Fibroblast of skin of left quadriceps (primary cell): ENCODE measurements around the gene RELA.

Experiments
- DNase-seq, 2 experiments: peaks; one replicate each; pipeline ENCODE4 v3.0.0-alpha.2; 2013; ENCODE audit warnings: low read depth in 2 of 2

RELA gene

DNA sequence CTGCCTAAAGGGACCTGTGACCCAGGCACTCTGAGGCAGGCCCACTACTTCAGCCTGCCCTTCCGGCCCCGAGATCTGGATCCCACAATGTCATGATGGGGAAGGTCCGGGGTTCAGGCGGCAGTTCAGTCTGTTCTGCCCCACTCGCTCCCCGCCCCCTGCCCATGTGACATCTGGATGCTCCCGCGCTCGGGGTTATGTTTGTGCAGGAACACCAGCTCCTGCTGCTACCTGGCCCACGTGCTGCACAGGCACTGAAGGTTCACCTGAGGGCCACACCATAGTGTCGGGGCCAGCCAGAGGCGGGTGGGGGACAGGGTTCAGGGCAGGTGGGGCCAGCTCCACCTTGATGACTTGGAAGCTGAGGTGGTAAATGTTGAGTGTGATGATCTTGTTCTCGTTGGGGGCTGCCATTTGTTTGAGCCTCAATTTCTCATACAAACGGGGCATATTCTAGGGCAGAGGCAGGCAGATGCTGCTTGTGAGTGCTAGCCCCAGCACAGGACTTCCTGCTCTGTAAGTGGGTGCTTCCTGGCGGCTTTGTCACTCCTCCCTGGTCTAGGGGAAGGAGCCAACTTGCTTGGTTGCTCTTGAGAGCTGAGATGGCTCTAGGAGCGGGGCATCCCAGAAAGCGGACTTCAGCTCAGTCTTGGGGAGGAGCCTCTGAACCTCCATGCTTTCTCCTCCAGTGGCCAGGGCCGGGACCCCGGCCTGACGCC lies 29.2 kb downstream of the RELA start:
- no peak for DNase-seq

DNA sequence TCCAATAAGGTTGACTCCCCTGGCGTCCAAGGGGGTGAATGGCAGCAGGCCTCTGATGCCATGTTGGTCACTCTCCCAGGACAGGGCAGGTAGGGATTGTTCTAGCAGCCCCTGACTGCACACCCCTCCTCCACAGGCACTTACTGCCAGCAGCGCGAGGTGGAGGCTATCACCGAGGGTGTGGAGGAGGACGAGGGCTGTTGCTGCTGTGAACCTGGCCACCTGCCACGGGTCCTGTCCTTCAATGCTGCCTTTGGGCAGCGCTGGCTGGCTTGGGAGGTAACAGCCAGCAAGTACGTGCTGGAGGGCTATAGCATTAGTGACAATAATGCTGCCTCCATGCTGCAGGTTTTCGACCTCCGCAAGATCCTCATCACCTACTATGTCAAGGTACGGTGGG lies 32.5 kb downstream of the RELA start:
- no peak for DNase-seq

DNA sequence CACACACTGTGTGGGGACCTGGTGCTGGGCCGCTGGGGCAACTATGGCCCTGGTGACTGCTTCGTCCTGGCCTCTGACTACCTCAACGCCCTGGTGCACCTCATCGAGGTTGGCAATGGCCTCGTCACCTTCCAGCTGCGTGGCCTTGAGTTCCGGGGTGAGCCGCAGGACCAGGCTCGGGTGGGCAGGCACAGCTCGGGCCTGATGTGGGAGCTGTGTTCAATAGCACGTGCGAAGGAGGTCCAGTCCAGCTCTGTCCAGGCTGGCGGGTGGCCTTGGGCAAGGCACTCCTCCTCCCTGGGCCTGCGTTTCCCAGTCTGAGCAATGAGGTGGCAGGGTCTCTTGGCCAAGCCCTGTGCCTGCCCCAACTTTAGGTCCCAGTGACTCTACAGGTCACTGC lies 33.1 kb downstream of the RELA start:
- DNase-seq, result no peak

DNA sequence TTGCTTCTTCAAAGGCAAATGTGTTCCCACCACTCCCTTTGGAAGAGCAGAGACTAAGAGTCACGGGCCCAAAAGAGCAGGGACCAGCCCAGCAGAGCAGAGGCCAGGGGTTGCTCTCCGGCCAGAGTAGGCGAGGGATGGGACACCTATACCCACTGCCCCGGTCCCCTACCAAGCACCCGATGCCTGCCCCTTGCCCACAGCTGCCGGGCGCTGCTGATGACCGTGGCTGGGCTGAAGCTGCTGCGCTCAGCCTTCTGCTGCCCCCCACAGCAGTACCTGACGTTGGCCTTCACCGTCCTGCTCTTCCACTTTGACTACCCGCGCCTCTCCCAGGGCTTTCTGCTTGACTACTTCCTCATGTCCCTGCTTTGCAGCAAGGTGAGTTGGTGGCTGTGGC lies 35.5 kb downstream of the RELA start:
- DNase-seq, result no peak

DNA sequence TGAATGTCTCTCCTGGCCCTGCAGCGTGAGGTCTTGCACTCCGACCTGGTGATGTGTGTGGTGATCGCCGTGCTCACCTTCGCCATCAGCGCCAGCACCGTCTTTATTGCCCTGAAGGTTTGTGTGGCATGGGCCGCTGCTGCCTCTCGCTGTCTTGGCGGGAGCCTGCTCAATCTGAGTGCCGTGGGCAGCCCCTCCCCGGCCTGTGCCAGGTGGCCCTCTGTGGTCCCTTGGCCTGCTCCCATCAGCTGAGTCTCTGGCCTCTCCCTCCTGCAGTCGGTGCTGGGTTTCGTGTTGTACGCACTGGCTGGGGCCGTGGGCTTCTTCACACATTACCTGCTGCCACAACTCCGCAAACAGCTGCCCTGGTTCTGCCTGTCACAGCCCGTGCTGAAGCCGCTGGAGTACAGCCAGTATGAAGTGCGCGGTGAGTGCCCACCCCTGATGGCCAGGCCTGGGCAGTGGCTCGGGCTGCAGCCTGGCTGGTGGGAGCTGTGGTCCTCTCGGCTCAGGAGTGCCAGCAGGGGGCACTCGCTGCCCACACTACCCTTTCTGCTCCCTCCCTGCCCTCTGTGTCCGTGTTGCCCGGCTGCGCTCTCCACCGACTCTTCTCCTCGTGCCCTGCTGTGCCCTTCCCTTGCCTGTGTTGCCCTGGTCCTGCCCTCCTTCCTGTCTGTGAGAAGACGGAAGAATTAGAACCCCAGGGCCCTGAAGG lies 36.9 kb downstream of the RELA start:
- no peak for DNase-seq

DNA sequence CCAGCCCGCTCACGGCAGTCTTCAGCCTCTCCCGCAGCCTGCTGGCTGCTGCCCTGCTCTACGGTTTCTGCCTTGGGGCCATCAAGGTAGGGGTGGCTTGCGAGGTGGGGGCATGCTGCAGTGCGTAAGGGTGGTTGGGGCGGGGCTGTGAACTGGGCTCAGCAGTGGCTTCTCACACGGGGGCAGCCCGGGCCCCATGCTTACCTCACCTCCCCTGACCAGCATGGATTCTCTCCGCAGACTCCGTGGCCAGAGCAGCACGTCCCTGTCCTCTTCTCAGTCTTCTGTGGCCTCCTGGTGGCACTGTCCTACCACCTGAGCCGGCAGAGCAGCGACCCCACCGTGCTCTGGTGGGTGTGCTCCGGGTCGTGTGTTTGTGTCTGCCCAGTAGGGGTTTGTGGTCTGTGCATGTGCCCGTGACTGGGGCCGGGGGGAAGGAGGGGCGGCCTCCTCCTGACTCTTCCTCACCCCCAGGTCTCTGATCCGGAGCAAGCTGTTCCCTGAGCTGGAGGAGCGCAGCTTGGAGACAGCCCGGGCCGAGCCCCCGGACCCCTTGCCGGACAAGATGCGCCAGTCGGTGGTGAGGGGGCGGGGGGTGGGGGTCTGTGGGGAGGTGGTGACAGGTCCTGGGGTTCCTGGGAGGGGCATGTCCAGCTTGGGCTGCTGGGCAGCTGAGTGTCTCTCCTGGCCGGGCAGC lies 37.6 kb downstream of the RELA start:
- no peak for DNase-seq

DNA sequence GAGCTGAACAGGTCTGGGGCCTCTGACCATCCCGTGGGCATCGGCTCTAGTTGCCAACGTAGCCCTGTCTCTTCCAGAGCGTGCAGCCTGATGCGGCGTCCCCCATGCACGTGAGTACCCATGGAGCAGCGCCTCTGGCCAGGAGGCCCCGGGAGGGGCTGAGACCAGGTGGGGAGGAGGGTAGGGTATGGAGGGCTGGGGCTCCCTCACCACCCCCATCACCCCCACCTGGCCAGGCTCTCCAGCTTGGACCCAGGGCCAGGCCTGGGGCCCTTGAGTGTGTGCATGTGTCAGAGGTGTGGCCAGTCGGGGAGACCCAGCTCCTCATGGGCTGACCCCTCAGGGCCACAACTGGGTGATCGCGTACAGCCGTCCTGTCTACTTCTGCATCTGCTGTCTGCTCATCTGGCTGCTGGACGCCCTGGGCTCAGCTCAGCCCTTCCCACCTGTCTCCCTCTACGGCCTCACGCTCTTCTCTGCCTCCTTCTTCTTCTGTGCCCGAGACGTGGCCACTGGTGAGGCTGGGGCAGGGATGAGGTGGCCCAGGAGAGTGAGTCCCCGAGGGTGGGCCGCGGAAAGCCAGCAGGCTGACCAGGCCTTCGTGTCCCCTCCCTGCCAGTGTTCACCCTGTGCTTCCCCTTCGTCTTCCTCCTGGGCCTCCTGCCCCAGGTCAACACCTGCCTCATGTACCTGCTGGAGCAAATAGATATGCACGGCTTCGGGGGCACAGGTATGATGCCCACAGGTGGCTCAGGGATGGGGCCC lies 38.7 kb downstream of the RELA start:
- DNase-seq, result no peak

DNA sequence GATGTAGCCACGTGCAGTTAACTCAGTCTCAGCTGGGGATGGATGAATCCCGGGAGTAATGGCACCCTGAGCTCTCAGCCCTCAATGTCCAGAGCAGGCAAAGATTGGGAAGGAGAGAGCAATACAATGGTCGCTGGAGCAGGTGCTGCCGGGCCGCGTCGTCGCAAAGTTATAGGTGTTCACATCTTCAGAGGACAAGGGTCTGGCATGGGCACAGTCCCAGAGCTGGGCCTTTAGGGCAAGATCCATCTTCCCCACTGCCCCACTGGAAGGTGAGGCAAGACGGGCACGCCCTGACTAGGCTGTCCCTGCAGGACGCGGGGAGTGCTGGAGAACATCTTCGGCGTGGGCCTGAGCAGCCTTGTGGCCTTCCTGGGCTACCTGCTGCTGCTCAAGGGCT lies 39.5 kb downstream of the RELA start:
- no peak for DNase-seq

DNA sequence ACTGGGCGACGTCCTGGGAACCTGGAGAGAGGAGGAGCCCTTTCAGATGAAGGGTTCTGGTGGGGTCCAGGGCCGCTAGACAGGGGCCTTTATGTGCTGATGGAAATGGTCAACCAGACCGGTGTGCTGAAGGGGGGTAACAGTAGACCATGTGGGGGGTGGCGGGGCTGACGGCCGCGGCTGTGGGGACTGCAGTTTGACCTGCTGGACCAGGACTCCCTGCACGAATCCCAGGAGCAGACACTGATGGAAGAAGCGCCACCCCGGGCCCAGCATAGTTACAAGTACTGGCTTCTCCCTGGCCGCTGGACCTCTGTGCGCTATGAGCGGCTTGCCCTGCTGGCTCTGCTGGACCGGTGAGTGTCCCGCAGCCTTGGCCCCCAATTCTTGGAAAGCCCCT lies 40.7 kb downstream of the RELA start:
- DNase-seq, result no peak

DNA sequence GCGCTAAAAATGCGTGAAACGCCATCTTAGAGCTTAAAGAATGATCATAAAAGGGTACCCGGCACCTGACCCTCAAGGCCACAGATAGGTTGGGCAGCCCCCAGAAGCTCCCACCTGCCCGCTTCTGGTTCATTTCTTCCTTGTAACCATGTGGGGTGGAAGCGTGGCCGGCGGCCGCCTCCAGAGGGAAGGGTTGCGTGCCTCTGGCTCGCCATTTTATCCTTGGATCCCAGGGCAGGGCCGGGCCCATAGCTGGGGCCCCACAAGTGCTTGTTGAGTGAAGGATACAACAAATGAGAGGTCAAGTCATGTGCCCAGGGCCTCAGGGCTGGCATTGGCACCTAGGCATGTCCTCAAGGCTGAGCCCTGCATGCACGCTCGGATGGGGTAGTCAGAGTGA lies 41.3 kb downstream of the RELA start:
- no peak for DNase-seq

DNA sequence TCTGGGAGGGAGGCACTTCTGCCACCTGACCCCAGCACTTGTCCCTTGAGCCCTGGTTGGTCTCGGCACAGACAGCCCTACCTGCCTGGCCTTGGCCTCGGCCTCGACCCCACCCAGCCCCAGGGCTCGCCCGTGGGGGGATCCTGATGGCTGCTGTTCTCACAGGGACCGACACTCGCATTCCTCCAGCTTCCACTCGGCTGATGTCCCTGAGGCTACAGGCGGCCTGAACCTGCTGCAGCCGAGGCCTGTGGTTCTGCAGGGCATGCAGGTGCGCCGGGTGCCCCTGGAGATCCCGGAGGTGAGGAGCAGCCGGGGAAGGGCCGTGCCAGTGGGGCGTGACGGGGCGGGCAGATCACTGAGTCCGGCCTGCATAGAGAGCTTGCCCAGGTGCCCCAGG lies 42.0 kb downstream of the RELA start:
- DNase-seq, result no peak

DNA sequence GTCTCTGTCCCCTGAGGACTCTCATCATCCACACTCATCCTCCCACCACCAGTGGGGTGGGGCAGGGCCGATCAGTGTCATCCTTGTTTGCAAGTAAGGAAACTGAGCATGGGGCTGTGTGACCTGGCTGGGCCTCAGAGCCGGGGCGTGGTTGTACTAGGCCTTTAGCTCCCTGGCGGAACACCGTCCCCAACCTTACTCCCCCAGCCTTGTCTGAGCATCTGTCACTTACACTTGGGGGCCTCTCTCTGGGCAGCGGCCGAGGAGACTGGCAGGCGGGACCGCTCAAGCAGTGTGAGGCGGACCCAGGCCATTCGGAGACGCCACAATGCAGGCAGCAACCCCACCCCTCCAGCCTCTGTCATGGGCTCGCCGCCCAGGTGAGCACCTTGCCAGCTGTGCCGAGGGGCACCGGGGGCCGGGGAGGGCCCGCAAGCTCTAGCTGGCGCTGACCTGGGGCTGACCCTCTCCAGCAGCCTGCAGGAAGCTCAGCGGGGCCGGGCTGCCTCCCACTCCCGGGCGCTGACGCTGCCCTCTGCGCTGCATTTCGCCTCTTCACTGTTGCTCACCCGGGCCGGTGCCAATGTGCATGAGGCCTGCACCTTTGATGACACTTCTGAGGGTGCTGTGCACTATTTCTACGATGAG lies 43.3 kb downstream of the RELA start:
- no peak for DNase-seq

DNA sequence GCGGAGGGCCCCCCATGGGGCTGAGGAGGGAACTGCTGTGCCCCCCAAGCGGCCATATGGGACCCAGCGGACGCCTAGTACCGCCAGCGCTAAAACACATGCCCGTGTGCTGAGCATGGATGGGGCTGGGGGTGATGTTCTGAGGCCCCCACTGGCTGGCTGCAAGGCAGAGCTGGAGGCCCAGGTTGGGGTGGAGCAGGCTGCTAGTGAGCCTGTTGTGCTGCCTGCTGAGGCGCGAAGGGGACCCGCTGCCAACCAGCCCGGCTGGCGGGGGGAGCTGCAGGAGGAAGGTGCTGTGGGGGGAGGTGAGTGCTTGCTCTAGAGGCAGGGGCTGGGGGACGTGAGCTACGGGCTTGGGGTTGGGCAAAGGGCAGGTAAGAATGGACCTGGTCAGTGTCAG lies 44.0 kb downstream of the RELA start:
- no peak for DNase-seq

DNA sequence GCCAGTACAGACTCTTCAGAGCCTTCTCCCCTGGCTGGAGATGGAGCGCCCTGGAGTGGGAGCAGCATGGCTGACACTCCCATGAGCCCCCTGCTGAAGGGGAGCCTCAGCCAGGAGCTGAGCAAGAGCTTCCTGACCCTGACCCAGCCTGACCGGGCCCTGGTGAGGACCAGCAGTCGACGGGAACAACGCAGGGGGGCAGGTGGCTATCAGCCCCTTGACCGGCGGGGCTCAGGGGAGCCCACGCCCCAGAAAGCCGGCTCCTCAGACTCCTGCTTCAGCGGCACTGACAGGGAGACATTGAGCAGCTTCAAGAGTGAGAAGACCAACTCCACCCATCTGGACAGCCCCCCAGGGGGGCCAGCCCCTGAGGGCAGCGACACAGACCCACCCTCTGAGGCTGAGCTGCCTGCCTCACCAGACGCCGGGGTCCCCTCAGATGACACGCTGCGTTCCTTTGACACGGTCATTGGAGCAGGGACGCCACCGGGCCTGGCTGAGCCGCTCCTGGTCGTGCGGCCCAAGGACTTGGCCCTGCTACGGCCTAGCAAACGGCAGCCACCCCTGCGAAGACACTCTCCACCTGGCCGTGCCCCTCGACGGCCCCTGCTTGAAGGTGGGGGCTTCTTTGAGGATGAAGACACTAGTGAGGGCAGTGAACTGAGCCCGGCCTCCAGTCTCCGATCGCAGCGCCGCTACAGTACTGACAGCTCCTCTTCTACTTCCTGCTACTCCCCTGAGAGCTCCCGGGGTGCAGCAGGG lies 44.5 kb downstream of the RELA start:
- DNase-seq, result no peak

DNA sequence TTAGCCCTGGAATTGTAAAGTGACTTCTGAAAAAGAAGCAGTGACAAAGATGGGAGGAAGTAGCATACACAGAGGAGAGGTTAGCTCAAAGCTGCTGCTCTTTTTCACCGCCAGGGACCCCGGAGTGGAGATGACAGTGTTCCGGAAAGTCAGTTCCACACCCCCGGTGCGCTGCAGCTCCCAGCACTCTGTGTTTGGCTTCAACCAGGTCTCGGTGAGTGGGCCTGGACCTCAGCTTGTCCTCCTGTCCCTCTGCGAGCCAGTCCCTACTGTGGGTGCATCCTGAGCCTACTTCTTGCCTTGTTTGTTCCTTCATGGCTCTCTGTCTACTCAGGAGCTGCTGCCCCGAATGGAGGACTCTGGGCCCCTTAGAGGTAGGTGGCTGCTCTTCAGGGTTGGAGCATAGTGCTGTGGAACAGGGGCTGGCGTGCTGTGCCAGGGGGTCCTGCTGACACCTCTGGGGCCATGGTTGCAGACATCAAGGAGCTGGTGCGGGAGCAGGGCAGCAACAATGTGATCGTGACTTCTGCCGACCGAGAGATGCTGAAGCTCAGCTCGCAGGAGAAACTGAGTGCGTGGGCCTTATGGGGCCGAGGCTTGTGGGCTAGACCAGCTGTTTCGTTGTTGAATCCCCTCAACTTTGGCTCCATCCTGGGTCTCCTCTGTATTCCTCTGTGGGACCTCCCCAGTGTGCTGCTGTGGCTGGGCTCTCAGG lies 45.4 kb downstream of the RELA start:
- no peak for DNase-seq

DNA sequence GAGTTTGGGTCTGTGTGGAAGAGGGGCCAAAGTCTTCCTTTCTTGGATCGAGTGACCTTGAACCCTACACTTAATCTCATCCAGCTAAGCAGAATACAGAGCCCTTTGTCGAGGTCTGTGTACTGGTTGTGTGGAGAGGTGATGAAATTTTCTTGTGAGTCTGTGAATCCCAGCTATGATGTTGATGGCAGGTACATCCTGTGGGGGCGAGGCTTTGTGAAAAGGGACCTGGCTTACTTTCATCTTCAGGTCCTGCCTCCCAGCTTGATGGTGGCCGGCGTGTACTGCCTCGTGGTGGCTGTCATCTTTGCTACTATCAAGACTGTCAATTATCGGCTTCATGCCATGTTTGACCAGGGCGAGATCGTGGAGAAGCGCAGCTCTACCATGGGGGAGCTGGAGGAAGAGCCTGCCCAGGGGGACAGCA lies 46.1 kb downstream of the RELA start:
- DNase-seq, result no peak

DNA sequence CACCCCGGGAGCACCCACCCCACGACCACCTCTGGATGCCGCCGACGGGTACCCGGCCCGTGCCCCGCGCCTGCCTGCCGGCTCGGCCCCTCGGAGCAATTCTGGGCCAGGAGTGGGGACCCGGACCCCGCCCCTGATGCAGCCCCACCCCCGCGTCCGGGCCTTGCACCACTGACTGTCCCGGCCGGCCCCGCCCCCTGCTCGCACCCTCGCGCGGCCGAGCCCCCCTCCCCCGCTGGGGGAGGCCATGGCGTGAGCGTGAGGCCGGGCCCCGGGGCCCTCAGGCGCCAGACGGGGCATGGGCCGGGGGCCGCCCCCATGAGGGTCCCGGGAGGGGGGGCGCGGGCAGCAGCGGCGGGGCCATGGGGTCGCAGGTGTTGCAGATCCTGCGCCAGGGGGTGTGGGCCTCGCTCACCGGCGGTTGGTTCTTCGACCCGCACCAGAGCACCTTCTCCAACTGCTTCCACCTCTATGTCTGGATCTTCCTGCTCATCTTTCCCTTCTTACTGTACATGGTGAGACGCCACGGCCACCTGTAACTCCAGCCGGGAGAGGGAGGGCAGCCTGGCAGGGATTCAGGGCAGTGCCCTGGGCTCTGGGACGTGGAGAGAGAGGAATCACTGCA lies 46.7 kb downstream of the RELA start:
- DNase-seq, result no peak

DNA sequence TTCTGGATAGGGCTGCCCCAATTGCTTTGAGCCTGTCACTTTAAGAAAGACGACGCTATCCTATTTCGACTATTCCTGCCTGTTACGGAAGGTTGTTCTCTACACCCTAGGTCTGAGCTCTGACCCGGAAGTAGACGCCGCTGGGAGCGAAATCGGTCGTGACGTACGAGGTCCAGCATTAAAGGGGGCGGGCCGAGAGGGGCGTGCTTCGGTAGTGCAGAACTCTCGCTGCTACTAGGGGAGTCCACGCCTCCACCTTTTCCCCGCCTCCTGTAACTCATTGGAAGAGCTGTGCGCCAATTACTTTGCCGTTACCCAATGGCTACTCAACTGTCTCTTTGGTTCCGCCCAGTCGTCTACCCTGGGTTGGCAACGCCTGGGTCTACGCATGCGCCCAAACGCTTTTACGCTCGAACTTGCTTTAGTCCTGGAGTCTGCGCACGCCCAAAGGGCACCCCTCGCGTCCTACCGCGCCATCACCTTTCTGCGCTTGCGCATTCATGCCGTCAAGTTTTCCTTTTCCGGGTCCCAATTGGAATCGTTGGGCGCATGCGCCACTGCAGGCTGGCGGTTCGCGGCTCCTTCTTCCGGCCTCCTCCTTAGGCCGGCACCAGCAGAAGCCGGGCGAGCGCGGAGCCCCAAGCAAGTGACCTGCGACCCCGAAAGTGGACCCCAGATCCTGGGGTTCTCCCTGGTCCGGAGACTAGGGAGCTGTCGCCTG lies 47.3 kb downstream of the RELA start, which contains the start of gene PCNX3:
PCNX3 (plus strand) TSS at position 548 of the 721 bp plus-strand sequence. CDS start 536 bp downstream, outside the sequence.
- peak; percentile 100 for DNase-seq
